Liver (tissue), 9 donors: ENCODE measurements around the gene NTM. TPM values are rescaled to one million over a fixed set of nuclear protein-coding genes. Genes with fewer than 3 reads are reported as not detected.

ENCODE experiments used
- DNase-seq: peaks from one replicate; pipeline ENCODE4 v3.0.0-alpha.2; 2017; ENCODE audit warnings: low spot score
- H3K27ac ChIP-seq, 2 donors: one replicate each; pipeline ENCODE4 v1.7.0; 2013; ENCODE audit warnings: inconsistent platforms in 2 of 2, low read length in 2 of 2, control low read depth in 1 of 2, low read depth in 1 of 2, mild to moderate bottlenecking in 1 of 2
- H3K27me3 ChIP-seq, 4 donors: one replicate each; pipeline versions ENCODE4 v1.6.1 to v1.7.0; 2013; ENCODE audit warnings: low read length in 3 of 4, inconsistent platforms in 1 of 4, mild to moderate bottlenecking in 1 of 4, moderate library complexity in 1 of 4; ENCODE audit not compliant: control insufficient read depth in 4 of 4, insufficient read depth in 4 of 4
- H3K36me3 ChIP-seq, 4 donors: one replicate each; pipeline versions ENCODE4 v1.6.1 to v1.7.0; 2013; ENCODE audit warnings: low read length in 3 of 4, mild to moderate bottlenecking in 3 of 4, low read depth in 1 of 4, moderate library complexity in 1 of 4; ENCODE audit not compliant: control insufficient read depth in 4 of 4, insufficient read depth in 3 of 4
- H3K4me1 ChIP-seq, 4 donors: one replicate each; pipeline versions ENCODE4 v1.6.1 to v1.7.0; 2013; ENCODE audit warnings: low read length in 3 of 4, mild to moderate bottlenecking in 3 of 4, moderate library complexity in 1 of 4; ENCODE audit not compliant: control insufficient read depth in 4 of 4, insufficient read depth in 4 of 4
- H3K4me3 ChIP-seq, 3 donors: one replicate each; pipeline versions ENCODE4 v1.6.1 to v1.7.0; 2013; ENCODE audit warnings: low read length in 3 of 3, control low read depth in 1 of 3, low read depth in 1 of 3, mild to moderate bottlenecking in 1 of 3
- H3K9ac ChIP-seq, 2 donors: one replicate each; pipeline ENCODE4 v1.7.0; 2013; ENCODE audit warnings: low read length in 2 of 2, mild to moderate bottlenecking in 2 of 2, moderate library complexity in 2 of 2, control low read depth in 1 of 2, low read depth in 1 of 2
- H3K9me3 ChIP-seq, 4 donors: one replicate each; pipeline versions ENCODE4 v1.6.1 to v1.7.0; 2013; ENCODE audit warnings: low read length in 3 of 4; ENCODE audit not compliant: control insufficient read depth in 4 of 4
- ATF3 ChIP-seq: IDR thresholded peaks from 2 replicates; pipeline ENCODE4 v1.6.1; 2016; ENCODE audit warnings: antibody characterized with exemption
- EGR1 ChIP-seq, 2 donors: IDR thresholded peaks; 2 replicates each; pipeline ENCODE4 v1.6.1; 2016 to 2018; ENCODE audit warnings: antibody characterized with exemption in 2 of 2, low read depth in 2 of 2
- FOXA1 ChIP-seq: IDR thresholded peaks from 2 replicates; pipeline ENCODE4 v1.6.1; 2016; ENCODE audit warnings: antibody characterized with exemption
- FOXA2 ChIP-seq: IDR thresholded peaks from 2 replicates; pipeline ENCODE4 v1.6.1; 2016; ENCODE audit warnings: antibody characterized with exemption
- GABPA ChIP-seq, 2 donors: IDR thresholded peaks in 1 of 2; conservative IDR thresholded peaks in 1 of 2; 2 replicates each; pipeline ENCODE4 v1.6.1; 2016; ENCODE audit warnings: antibody characterized with exemption in 2 of 2, mild to moderate bottlenecking in 1 of 2, moderate library complexity in 1 of 2
- HNF4A ChIP-seq, 2 donors: conservative IDR thresholded peaks; 2 replicates each; pipeline ENCODE4 v1.6.1; 2016; ENCODE audit warnings: antibody characterized with exemption in 2 of 2, mild to moderate bottlenecking in 2 of 2
- HNF4G ChIP-seq: IDR thresholded peaks from 2 replicates; pipeline ENCODE4 v1.6.1; 2016; ENCODE audit warnings: antibody characterized with exemption
- JUND ChIP-seq, 2 donors: IDR thresholded peaks; 2 replicates each; pipeline ENCODE4 v1.6.1; 2016; ENCODE audit warnings: antibody characterized with exemption in 2 of 2
- NR2F2 ChIP-seq: IDR thresholded peaks from 2 replicates; pipeline ENCODE4 v1.6.1; 2016; ENCODE audit warnings: antibody characterized with exemption
- RAD21 ChIP-seq, 2 donors: IDR thresholded peaks; 2 replicates each; pipeline ENCODE4 v1.6.1; 2016; ENCODE audit warnings: antibody characterized with exemption in 2 of 2, mild to moderate bottlenecking in 2 of 2
- REST ChIP-seq: IDR thresholded peaks from 2 replicates; pipeline ENCODE4 v1.6.1; 2016; ENCODE audit warnings: antibody characterized with exemption, mild to moderate bottlenecking
- SP1 ChIP-seq: IDR thresholded peaks from 2 replicates; pipeline ENCODE4 v1.6.1; 2018; ENCODE audit warnings: antibody characterized with exemption, mild to moderate bottlenecking
- ZBTB33 ChIP-seq: IDR thresholded peaks from 2 replicates; pipeline ENCODE4 v1.6.1; 2016; ENCODE audit warnings: antibody characterized with exemption
- WGBS: extraction: QIAGEN DNeasy Blood & Tissue Kit; methylation state at CpG from one replicate; pipeline ENCODE4 v1.1.7; 2013; 5-methylcytosine and 5-hydroxymethylcytosine counted together
- polyA plus RNA-seq, 2 donors: library from polyadenylated mRNA; stranded (reverse) in 1 of 2; unstranded in 1 of 2; fragments of 200-250 nt in 1 of 2; fragments of >200 nt in 1 of 2; fragmentation: Nextera tagmentation in 1 of 2; extraction: Ambion mirVana in 1 of 2; gene quantifications; one replicate each; pipeline versions ENCODE4 v1.2.1 to v1.2.3, GENCODE V29; 2013 to 2015
- total RNA-seq, 2 donors: library from RNA; depleted of rRNA; stranded (reverse); fragments of >200 nt; gene quantifications; one replicate each; pipeline ENCODE4 v1.2.3, GENCODE V29; 2014
- donor health status: healthy.
- donor health status: healthy.
- donor health status: healthy.
- donor health status: healthy.
- donor health status: healthy.

Gene NTM
- total and polyA plus RNA-seq, 4 donors: 0.08 to 1.1 (median 0.08) TPM; not detected in 1

- Histone ChIP-seq H3K9me3 (no peaks in the 10 kb centered on the region), H3K9ac (no peak overlapping the region), H3K4me3 (no peak overlapping the region), H3K27ac (no peak overlapping the region), H3K36me3 (no peaks in the 10 kb centered on the region), H3K4me1 (no peaks in the 10 kb centered on the region), H3K27me3 (no peaks in the 10 kb centered on the region)
- DNase-seq: no peak
- TF ChIP-seq FOXA1 (no peak), RAD21 (IDR thresholded peaks at IDR 0.05) (no peak), JUND (IDR thresholded peaks at IDR 0.05) (no peak), ATF3 (no peak), EGR1 (IDR thresholded peaks at IDR 0.05; ENCODE audit: low read depth in 2 of 2) (no peak)
- WGBS: 94% methylated on average over 2 of the region's 2 CpGs
Observed at GRCh38 chr11:132158696-132159095, 788.3 kb downstream of the NTM start.

GRCh38 chr11:132161403-132162078 is 791.1 kb downstream of the NTM start:
- Histone ChIP-seq H3K4me1 (no peaks in the 10 kb centered on the region), H3K36me3 (no peaks in the 10 kb centered on the region), H3K9ac (no peak overlapping the region), H3K27me3 (peaks cover 0 to 10% (median 1%) of the 10 kb centered on the region in 4 donors), H3K4me3 (no peak overlapping the region), H3K9me3 (no peaks in the 10 kb centered on the region), H3K27ac (no peak overlapping the region)
- no peak for DNase-seq
- no peak for TF ChIP-seq FOXA2
- TF ChIP-seq SP1: no peak
- no peak for TF ChIP-seq HNF4A (conservative IDR thresholded peaks at IDR 0.05)
- TF ChIP-seq REST: no peak
- no peak for TF ChIP-seq RAD21 (IDR thresholded peaks at IDR 0.05)
- no peak for TF ChIP-seq JUND (IDR thresholded peaks at IDR 0.05)
- TF ChIP-seq ZBTB33: no peak
- no peak for TF ChIP-seq GABPA (IDR thresholded peaks at IDR 0.05 in 1 of 2, conservative IDR thresholded peaks at IDR 0.05 in 1 of 2)
- no peak for TF ChIP-seq HNF4G
- no peak for TF ChIP-seq ATF3
- TF ChIP-seq NR2F2: no peak
- WGBS: 90% methylated on average over 26 of the region's 26 CpGs
